ENCODE data around the gene CADPS2. TPM values are rescaled to one million over a fixed set of nuclear protein-coding genes. Genes with fewer than 3 reads are reported as not detected.

Gene CADPS2
- total and polyA plus RNA-seq, 2 donors (not counting 1 experiment from before 2014, with no cell fraction given) = not detected

DNA sequence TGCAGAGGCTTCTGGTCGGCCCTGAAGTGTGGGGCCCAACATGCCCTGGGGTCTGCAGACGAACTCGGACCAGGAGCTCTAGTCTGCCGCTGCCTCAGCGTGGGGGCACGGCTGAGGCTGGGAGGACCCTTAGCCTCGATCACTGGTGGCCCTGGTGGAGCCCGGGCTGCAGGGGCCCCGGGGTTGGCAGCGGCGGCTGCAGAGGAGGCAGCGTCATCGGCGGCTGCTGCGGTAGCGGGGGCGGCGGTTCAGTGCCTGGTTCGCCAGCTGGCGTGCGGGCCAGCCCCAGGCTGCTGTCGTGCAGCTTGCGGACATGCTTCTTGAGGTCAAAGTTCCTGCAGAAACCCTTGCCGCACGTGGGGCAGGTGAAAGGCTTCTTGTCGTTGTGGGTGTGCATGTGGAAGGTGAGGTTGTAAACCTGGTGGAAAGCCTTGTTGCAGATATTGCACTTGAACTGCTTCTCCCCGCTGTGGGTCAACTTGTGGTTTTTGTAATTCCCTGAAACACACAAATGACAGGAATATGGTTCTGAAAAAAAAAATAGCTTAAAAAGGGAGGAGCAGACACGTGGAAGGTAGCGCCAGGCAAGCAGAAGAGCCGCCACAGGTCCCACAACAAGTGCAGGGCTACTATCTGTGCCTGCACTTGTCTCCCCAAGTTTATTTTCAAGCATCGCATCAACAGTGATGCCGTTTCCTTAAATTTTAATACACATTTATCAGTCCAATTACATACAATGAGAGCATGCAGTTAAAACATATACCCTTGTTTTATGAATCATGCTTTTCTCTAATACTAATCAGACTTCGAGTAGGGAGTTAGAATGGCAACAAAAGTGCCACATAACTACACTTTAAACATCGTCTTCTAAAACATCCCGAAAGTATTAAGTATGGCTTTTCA lies 584.2 kb downstream of the CADPS2 start:
- POLR2A ChIA-PET = no interaction called here
- H3K4me3 Mint-ChIP-seq = no peak overlapping the region
- H3K27ac ChIP-seq (ENCODE audit: low read length in 2 of 2) = no peak overlapping the region
- no peak for DNase-seq
- no peak overlapping the region for H3K4me2 ChIP-seq (replicated peaks; ENCODE audit: low read depth, low read length, poor library complexity, severe bottlenecking)
- TF ChIP-seq, protein P1, sequence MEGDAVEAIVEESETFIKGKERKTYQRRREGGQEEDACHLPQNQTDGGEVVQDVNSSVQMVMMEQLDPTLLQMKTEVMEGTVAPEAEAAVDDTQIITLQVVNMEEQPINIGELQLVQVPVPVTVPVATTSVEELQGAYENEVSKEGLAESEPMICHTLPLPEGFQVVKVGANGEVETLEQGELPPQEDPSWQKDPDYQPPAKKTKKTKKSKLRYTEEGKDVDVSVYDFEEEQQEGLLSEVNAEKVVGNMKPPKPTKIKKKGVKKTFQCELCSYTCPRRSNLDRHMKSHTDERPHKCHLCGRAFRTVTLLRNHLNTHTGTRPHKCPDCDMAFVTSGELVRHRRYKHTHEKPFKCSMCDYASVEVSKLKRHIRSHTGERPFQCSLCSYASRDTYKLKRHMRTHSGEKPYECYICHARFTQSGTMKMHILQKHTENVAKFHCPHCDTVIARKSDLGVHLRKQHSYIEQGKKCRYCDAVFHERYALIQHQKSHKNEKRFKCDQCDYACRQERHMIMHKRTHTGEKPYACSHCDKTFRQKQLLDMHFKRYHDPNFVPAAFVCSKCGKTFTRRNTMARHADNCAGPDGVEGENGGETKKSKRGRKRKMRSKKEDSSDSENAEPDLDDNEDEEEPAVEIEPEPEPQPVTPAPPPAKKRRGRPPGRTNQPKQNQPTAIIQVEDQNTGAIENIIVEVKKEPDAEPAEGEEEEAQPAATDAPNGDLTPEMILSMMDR (IDR thresholded peaks at IDR 0.05) = no peak
- no peak for TF ChIP-seq EZH2 (IDR thresholded peaks at IDR 0.05; ENCODE audit: borderline replicate concordance, insufficient read depth, low read depth, low read length, poor library complexity, severe bottlenecking)
- H3K79me2 ChIP-seq (ENCODE audit: control insufficient read depth, insufficient read depth, low read length) = no peaks in the 10 kb centered on the region
- no peak overlapping the region for H3K27ac Mint-ChIP-seq
- H3K36me3 ChIP-seq (replicated peaks in 1 of 2; ENCODE audit: control extremely low read depth in 1 of 2, control insufficient read depth in 1 of 2, extremely low read depth in 1 of 2, insufficient read depth in 2 of 2, low read length in 1 of 2) = no peaks in the 10 kb centered on the region
- no peaks in the 10 kb centered on the region for H3K9me3 Mint-ChIP-seq (ENCODE audit: insufficient read depth)
- CTCF ChIA-PET = no interaction called here
- no peak overlapping the region for H3K9ac ChIP-seq (ENCODE audit: low read length)
- ATAC-seq (ENCODE audit: low read depth) = no peak
- peaks cover 0 to 74% (median 45%) of the 10 kb centered on the region in 4 experiments for H3K27me3 ChIP-seq (replicated peaks in 1 of 4; ENCODE audit: control extremely low read depth in 1 of 4, control insufficient read depth in 3 of 4, insufficient read depth in 4 of 4, low read length in 3 of 4)
- no peaks in the 10 kb centered on the region for H4K20me1 ChIP-seq (ENCODE audit: control insufficient read depth, insufficient read depth, low read length, poor library complexity, severe bottlenecking)
- no peak overlapping the region for H3K4me3 ChIP-seq (ENCODE audit: control extremely low read depth in 1 of 5, extremely low read depth in 1 of 5, insufficient read depth in 1 of 5, low read depth in 2 of 5, low read length in 4 of 5)
- intact Hi-C loops (cut with micrococcal nuclease) = no loop called here
- 12% methylated on average over 29 of the region's 35 CpGs for WGBS (ENCODE audit: insufficient coverage)
- H3K9me3 ChIP-seq (ENCODE audit: control extremely low read depth in 1 of 3, control insufficient read depth in 2 of 3, insufficient read depth in 1 of 3, low read length in 2 of 3) = peaks cover 0 to 48% (median 0%) of the 10 kb centered on the region in 3 donors
- H3K4me1 Mint-ChIP-seq = no peaks in the 10 kb centered on the region
- no peaks in the 10 kb centered on the region for H3K4me1 ChIP-seq (ENCODE audit: control insufficient read depth in 2 of 2, insufficient read depth in 2 of 2, low read length in 2 of 2)
- H3K27me3 Mint-ChIP-seq = peaks cover 64% of the 10 kb centered on the region
- H2AFZ ChIP-seq (ENCODE audit: insufficient read depth, low read depth, low read length, poor library complexity, severe bottlenecking) = no peak overlapping the region
